ENCODE data around the gene AGER. TPM values are rescaled to one million over a fixed set of nuclear protein-coding genes. Genes with fewer than 3 reads are reported as not detected.

Gene AGER
- polyA plus RNA-seq, 1 experiment: 2.4 TPM

DNA sequence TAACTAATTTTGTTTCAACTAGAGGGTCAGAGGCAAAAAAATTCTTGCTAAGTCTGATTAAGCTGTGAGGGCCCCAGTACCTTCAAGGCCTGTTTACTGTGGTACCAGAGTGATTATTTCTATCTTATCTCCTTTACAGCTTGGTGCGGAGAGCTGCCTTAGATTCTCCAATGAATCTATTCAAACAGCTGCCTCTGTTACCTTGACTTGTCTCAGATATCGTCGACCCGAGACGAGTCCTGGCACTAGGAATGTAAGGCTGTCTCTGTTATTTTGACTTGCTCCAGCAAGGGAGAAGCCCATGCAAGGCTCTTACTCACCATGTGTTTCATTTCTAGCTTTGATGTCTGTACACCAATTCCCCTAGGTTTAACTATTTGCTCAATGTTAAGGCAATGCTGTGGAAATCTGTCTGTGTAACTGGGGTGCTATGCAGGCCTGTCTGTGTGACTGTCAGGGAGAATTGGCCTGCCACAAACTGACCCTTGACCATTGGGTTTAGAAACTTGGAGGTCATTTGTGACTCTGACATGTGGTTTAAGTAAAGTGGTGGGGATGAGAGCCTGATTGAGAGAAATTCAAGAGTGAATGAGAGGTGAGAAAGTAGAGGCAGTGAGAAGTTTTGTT lies 43.5 kb downstream of the AGER start:
- TF ChIP-seq CTCF (IDR thresholded peaks at IDR 0.05; ENCODE audit: low read depth, low read length): no peak
- no peak for DNase-seq (ENCODE audit: low read depth, low spot score)
- Histone ChIP-seq H3K9me3 (ENCODE audit: control insufficient read depth, insufficient read depth, low read length) (no peaks in the 10 kb centered on the region), H3K4me3 (ENCODE audit: low read depth, low read length) (no peak overlapping the region), H3K27me3 (ENCODE audit: control insufficient read depth, insufficient read depth, low read length) (peaks cover 14% of the 10 kb centered on the region), H3K27ac (ENCODE audit: low read depth, low read length) (no peak overlapping the region)
- ChIA-PET CTCF (interaction anchor here (0.5 to 1.0 kb wide), 2 partner anchors 22 to 326 kb away, joined by 3 read pairs; no protein-coding TSS in a partner anchor), POLR2A (interaction anchor here (0.8 kb wide), 1 partner anchor 8 kb away, joined by 3 read pairs; no protein-coding TSS in a partner anchor)

DNA sequence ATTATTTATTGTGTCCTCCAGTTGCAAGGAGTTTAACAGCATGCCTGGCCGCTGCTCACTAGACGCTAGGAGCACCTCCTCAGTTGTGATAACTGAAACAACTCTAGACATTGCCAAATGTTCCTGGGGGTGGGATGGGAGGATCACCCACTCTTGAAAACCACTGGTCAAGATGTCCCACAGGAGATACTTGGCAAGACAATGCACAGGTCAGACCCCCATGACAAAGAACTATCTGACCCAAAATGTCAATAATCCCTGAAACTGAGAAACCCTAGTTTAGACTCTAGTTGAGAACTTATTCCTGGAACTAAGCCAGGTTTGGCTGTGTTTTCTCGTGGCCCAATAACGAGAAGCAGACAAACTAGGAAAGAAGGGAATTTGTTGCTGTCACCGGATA lies 44.5 kb downstream of the AGER start:
- CTCF ChIA-PET: interaction anchor here (0.7 to 1.3 kb wide), 2 partner anchors 56 to 643 kb away, joined by 3 to 9 read pairs; no protein-coding TSS in a partner anchor

GRCh38 chr6:32137454-32137853 lies 46.6 kb downstream of the AGER start:
- DNase-seq (ENCODE audit: low read depth, low spot score): no peak
- peaks cover 11% of the 10 kb centered on the region for H3K27me3 ChIP-seq (ENCODE audit: control insufficient read depth, insufficient read depth, low read length)
- H3K27ac ChIP-seq (ENCODE audit: low read depth, low read length): no peak overlapping the region
- TF ChIP-seq CTCF (IDR thresholded peaks at IDR 0.05; ENCODE audit: low read depth, low read length): no peak
- POLR2A ChIA-PET: interaction anchor here (0.7 kb wide), 1 partner anchor 34 kb away, joined by 3 read pairs; no protein-coding TSS in a partner anchor
- H3K4me3 ChIP-seq (ENCODE audit: low read depth, low read length): no peak overlapping the region
- CTCF ChIA-PET: no interaction called here
- no peaks in the 10 kb centered on the region for H3K9me3 ChIP-seq (ENCODE audit: control insufficient read depth, insufficient read depth, low read length)

More for the DNA sequence above, 44.5 kb downstream of the AGER start:
- no peak for TF ChIP-seq CTCF (IDR thresholded peaks at IDR 0.05; ENCODE audit: low read depth, low read length)
- no peak overlapping the region for H3K27ac ChIP-seq (ENCODE audit: low read depth, low read length)
- no peak overlapping the region for H3K4me3 ChIP-seq (ENCODE audit: low read depth, low read length)
- H3K27me3 ChIP-seq (ENCODE audit: control insufficient read depth, insufficient read depth, low read length): peaks cover 11% of the 10 kb centered on the region
- DNase-seq (ENCODE audit: low read depth, low spot score): no peak
- POLR2A ChIA-PET: no interaction called here
- no peaks in the 10 kb centered on the region for H3K9me3 ChIP-seq (ENCODE audit: control insufficient read depth, insufficient read depth, low read length)

DNA sequence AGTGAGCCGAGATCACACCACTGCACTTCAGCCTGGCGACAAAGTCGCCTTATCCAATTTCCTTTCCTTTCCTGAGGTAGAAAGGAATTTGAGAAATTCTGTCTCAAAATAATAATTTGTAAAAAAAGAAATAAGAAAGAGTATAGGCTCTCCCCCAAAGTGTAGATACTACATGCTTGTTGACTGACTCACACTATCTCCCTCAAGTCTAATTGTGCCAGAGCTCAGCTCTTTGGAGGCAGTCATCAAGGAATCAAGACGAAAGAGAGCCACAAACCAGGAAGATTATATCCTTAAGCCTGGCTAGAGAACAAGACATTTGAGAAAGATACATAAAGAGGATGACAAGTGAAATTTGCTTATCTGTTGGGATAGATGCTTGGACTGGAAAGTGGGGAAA lies 50.3 kb downstream of the AGER start:
- DNase-seq (ENCODE audit: low read depth, low spot score): no peak
- POLR2A ChIA-PET: no interaction called here
- CTCF ChIA-PET: no interaction called here

More for the DNA sequence above, 50.3 kb downstream of the AGER start:
- no peak overlapping the region for H3K27ac ChIP-seq (ENCODE audit: low read depth, low read length)
- TF ChIP-seq CTCF (IDR thresholded peaks at IDR 0.05; ENCODE audit: low read depth, low read length): no peak
- H3K27me3 ChIP-seq (ENCODE audit: control insufficient read depth, insufficient read depth, low read length): no peaks in the 10 kb centered on the region
- H3K4me3 ChIP-seq (ENCODE audit: low read depth, low read length): no peak overlapping the region
- peaks cover 3% of the 10 kb centered on the region; the same call in 1 of the 2 replicates for H3K9me3 ChIP-seq (ENCODE audit: control insufficient read depth, insufficient read depth, low read length)
